Hematopoietic multipotent progenitor cell treated with erythropoietin and hydrocortisone succinate and interleukin-3 and kit ligand, for 17 days (in vitro differentiated cells): ENCODE results near the gene PKMYT1.
A peak's percentile ranks its signal among the peaks of the same experiment; 100 is the strongest.
"Not testable (repeated sequence)": the region's sequence is repeated elsewhere in the genome, so short reads cannot be mapped to it uniquely, and the experiment has no call there.

Experiments used
- DNase-seq: peaks from one replicate; pipeline ENCODE4 v3.0.0-alpha.2; 2015; ENCODE audit warnings: low spot score

The PKMYT1 gene

GRCh38 chr16:2931231-2931914 is 48.9 kb downstream of the PKMYT1 start:
- DNase-seq: not testable (repeated sequence)

GRCh38 chr16:2930236-2930635 is 50.0 kb downstream of the PKMYT1 start:
- no peak for DNase-seq

- no peak for DNase-seq
These were observed 50.6 kb downstream of the PKMYT1 start for GRCh38 chr16:2929693-2930092.

GRCh38 chr16:2928796-2929195 is 51.5 kb downstream of the PKMYT1 start:
- no peak for DNase-seq

GRCh38 chr16:2928151-2928550 is 52.1 kb downstream of the PKMYT1 start:
- not testable (repeated sequence) for DNase-seq

- DNase-seq: peak; percentile 95
These were observed 53.1 kb downstream of the PKMYT1 start for GRCh38 chr16:2927010-2927646.

- no peak for DNase-seq
These were observed 53.6 kb downstream of the PKMYT1 start for GRCh38 chr16:2926650-2926999.

- DNase-seq: no peak
These were observed 54.1 kb downstream of the PKMYT1 start for GRCh38 chr16:2925951-2926649.

- no peak for DNase-seq
These were observed 55.1 kb downstream of the PKMYT1 start for GRCh38 chr16:2924901-2925755.

GRCh38 chr16:2923481-2923880 is 56.8 kb downstream of the PKMYT1 start:
- no peak for DNase-seq
